Epithelial cell of proximal tubule (primary cell): ENCODE data around the gene UBE2G2. TPM values are rescaled to one million over a fixed set of nuclear protein-coding genes. Genes with fewer than 3 reads are reported as not detected.

Source experiments
- DNase-seq: peaks from one replicate; pipeline ENCODE4 v3.0.0-alpha.2; 2011; ENCODE audit warnings: low read depth
- H3K4me3 ChIP-seq: 2 replicates; pipeline ENCODE4 v1.5.1; 2011; ENCODE audit warnings: low read depth, mild to moderate bottlenecking, low read length
- total RNA-seq: library from RNA; depleted of rRNA; stranded (reverse); fragments of >200 nt; gene quantifications from 2 replicates; pipeline ENCODE4 v1.2.3, GENCODE V29; 2015
- TF ChIP-seq, protein P1 (sequence below): conservative IDR thresholded peaks from 2 replicates; pipeline ENCODE4 v1.5.1; 2012; ENCODE audit warnings: low read depth, mild to moderate bottlenecking, low read length

UBE2G2 gene
- total RNA-seq, 1 donor from 2014 or later, result 29.6 TPM

DNA sequence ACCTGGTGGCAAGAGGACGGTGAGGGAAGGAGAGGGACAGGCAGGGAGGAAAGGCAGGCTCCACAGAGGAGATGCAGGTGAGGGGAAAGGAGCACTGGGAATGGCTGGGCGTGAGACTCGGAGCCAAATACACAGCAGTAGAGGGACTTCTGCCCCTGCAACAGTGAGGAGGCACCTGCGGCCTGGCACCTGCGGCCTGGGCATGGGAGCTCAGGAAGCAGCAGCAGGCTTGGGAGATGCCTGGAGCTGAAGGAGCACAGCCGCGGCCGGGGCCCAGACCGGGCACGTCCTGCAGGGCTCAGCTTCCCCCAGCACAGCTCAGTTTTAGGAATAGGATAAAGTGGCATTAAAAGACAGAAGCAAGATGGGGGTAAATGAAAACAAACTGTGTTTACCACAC is 69.4 kb downstream of the UBE2G2 start:
- no peak overlapping the region for H3K4me3 ChIP-seq
- DNase-seq, result no peak
- TF ChIP-seq, protein P1, sequence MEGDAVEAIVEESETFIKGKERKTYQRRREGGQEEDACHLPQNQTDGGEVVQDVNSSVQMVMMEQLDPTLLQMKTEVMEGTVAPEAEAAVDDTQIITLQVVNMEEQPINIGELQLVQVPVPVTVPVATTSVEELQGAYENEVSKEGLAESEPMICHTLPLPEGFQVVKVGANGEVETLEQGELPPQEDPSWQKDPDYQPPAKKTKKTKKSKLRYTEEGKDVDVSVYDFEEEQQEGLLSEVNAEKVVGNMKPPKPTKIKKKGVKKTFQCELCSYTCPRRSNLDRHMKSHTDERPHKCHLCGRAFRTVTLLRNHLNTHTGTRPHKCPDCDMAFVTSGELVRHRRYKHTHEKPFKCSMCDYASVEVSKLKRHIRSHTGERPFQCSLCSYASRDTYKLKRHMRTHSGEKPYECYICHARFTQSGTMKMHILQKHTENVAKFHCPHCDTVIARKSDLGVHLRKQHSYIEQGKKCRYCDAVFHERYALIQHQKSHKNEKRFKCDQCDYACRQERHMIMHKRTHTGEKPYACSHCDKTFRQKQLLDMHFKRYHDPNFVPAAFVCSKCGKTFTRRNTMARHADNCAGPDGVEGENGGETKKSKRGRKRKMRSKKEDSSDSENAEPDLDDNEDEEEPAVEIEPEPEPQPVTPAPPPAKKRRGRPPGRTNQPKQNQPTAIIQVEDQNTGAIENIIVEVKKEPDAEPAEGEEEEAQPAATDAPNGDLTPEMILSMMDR, result no peak

DNA sequence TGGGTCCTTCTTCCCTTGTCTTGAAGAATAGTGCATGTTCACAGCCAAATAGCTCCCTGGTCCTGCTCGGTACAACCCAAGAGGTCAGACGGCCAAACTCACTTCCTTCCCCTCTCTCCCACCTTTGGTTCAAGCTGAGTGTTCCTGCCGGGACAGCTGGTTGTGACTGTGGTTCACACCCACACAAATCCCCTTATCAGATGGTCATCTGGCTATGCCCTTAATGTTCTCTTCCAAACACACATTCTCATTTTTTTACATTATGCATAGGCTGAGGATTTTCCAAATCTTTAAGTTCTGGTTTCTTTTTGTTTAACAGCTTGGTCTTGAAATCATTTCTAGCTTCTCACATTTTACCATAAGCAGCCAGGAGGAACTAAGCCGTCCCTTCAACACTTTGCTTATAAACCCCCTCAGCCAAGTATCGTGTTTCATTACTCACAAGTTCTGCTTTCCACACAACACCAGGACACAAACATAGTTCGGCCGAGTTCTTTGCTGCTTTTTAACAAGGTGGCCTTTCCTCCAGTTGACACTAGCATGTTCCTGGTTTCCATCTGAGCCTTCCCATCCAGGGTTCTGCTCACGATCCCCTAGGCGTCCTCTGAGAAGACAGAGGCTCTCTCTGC is 70.6 kb downstream of the UBE2G2 start:
- DNase-seq, result no peak
- TF ChIP-seq, protein P1, result no peak
- H3K4me3 ChIP-seq, result no peak overlapping the region

DNA sequence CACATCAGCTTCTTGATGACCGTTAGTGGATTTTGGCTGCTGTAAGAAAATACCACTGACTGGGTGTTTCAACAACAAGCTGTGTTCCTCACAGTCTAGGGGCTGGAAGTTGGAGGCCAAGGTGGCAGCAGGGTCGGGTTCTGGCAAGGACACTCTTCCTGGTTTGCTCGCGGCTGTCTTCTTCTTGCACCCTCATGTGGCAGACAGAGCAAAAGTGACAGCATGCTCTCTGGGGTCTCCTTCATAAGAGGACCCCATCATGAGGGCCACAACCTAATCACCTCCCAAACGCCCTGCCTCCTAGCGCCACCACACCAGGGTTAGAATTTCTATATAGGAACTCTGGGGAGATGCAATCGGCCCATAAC is 71.6 kb downstream of the UBE2G2 start:
- TF ChIP-seq, protein P1, result no peak
- DNase-seq, result no peak
- H3K4me3 ChIP-seq, result no peak overlapping the region

DNA sequence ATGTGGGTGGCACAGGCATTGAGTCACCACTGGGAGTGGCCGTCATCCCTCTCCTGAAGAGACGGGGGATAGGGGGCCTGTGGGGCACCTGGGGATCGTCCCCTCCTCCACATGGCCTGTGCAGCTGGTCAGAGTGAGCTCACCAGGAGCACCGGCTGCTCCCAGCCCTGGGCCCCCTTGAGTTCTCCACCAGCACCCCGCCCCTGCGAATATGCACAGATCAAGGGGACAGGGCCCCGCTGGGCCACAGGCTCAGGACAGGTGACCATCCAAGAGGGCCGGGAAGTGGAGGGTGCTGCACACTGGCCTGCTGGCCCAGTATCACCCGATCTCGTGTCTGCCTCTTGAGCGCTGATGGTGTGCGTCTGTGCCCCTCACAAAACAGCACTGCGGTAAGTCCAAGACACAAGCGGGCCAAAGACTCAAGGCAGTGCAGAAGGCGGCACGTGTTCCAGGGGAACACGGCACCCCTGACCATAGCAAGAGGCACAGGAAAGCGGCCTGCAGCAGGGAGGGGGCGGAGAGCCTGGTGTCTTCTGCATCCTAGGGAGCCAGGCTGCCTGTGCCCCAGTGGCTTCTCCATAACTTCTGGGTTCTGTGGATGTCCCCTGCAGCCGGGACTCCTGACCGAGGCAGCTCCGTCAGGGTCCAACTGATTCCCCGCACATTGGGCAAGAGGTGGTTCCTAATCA is 72.1 kb downstream of the UBE2G2 start:
- DNase-seq, result no peak
- no peak overlapping the region for H3K4me3 ChIP-seq
- TF ChIP-seq, protein P1, result no peak

DNA sequence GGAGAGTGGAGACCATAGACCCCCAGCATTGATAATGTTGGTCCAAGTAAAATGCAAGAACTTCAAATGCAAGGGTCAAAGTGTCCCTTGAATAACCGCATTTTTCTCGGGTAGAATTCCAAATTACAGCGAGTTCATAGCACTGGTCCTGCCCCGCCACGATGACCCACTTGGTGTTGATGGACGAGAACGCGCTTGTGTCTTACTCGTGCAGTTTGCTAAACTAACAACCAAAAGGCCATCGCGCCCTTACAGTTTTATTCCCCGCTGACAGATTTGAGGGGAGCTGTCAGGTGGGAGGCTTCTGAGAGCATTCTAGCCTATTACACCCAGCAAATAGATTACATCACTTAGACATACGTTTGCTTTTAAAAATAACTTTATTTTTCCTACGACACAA is 72.9 kb downstream of the UBE2G2 start:
- H3K4me3 ChIP-seq, result no peak overlapping the region
- no peak for DNase-seq
- TF ChIP-seq, protein P1, result no peak

DNA sequence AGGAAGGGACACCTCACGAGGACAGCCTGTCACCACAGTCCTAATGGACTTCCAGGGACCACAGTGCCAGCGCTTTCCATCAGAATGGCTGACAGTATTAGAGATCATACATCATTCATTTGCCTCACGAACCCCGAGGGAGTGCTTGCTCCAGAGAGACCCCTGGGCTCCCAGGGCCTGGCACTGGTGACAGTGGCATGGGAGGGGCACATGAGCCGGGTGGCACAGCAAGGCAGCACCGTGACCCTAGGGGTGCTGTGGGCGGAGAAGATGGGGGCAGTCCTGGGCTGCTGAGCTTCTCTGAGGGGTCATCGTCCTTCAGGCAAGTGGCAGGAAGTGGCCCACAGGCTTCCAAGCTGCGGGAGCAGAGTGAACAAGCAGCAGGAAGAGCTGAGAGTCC is 73.9 kb downstream of the UBE2G2 start:
- no peak for DNase-seq
- TF ChIP-seq, protein P1, result no peak
- H3K4me3 ChIP-seq, result no peak overlapping the region

GRCh38 chr21:44727321-44727720 is 74.3 kb downstream of the UBE2G2 start:
- no peak for DNase-seq
- TF ChIP-seq, protein P1, result no peak
- H3K4me3 ChIP-seq, result no peak overlapping the region
